GM18951 (cell line): Measurements from ENCODE around the gene MAN2B1.
A peak's percentile ranks its signal among the peaks of the same experiment; 100 is the strongest.
"Not testable (repeated sequence)": the region's sequence is repeated elsewhere in the genome, so short reads cannot be mapped to it uniquely, and the experiment has no call there.

Experiments used
- POLR2A ChIP-seq: IDR thresholded peaks from 4 replicates; pipeline ENCODE4 v1.6.1; 2011; ENCODE audit warnings: mild to moderate bottlenecking; ENCODE audit not compliant: insufficient read length, insufficient read depth; ENCODE audit errors: extremely low read depth
- in situ Hi-C: fragments of 300-500 bp; cut with MboI; formaldehyde crosslinking; loops from one replicate; pipeline ENCODE4 v1.12.0; 2022; ENCODE audit warnings: low sequenced_read_pairs, mixed read lengths, inconsistent platforms; ENCODE audit not compliant: unreplicated experiment

MAN2B1 gene

DNA sequence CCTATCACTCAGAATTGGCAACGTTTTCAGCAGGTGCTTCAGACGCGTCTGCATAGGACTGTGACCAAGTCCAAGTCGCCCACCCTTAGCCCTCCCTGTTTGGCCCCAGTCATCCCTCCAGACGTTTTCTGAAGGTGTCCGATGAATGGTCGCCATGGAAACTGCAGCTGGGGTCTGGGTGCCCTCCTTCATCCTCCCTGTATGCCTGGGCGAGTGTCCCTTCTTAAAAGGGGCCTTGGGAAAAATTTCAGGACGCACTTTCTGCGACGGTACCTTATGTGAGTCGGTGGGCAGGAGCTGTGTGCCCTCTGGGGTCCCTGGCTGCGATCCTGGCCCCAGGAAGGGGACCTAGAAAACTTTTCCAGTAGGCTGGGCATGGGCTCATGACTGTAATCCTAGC, 25.1 kb downstream of the MAN2B1 start:
- in situ Hi-C loops: no loop called here
- TF ChIP-seq POLR2A: no peak

DNA sequence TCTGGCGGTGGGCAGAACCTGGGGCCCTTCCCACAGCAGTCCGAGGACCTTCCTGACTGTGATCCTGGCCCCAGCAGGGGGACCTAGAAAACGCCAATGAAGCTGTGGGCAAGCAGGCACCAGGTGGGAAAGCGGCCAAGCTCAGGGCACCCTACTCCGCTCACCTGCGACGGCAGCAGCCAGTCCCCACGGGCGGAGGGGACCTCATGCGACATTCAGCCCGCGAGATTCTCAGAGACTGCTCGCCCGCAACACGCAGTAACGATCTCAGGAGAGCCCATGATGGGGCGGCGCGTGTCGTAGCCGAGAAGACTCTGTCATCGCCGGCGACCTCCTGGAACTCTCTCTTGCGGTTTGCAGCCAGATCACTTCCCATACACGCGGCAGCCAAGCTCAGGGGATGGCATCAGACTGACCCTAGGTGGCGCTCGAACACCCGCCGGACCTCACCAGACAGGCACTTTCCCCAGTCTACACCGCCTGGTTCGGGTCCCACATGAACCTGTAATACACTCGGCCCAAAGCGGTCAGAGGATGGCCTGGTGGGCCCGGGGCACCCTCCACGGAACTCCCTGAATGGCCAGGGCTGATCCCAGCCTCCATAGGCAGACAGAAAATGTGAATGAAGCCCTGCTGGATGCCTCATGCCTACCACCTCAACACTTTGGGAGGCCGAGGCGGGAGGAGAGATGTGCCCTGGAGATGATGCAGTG, 26.5 kb downstream of the MAN2B1 start:
- TF ChIP-seq POLR2A: no peak
- in situ Hi-C loops: no loop called here

DNA sequence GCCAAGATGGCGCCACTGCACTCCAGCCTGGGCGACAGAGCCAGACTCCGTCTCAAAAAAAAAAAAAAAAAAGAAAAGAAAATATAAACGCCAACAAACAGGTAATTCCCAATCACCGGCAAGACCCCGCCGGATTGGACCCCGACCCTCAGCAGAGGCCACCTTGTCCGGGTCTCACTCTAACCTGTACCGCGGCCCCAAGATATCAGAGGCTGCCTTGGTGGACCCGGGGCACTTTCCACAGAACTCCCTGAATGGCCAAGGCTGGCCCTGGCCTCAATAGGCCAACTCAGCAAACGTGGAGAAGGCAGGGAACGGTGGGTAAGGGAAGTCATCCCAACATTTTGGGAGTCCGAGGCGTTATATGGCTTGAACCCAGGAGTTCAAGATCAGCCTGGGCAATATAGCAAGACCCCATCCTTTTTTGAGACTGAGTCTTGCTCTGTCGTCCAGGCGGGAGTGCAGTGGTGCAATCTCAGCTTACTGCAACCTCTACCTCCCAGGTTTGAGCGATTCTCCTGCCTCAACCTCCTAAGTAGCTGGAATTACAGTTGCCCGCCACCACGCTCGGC, 27.8 kb downstream of the MAN2B1 start:
- TF ChIP-seq POLR2A: no peak
- in situ Hi-C loops: no loop called here

DNA sequence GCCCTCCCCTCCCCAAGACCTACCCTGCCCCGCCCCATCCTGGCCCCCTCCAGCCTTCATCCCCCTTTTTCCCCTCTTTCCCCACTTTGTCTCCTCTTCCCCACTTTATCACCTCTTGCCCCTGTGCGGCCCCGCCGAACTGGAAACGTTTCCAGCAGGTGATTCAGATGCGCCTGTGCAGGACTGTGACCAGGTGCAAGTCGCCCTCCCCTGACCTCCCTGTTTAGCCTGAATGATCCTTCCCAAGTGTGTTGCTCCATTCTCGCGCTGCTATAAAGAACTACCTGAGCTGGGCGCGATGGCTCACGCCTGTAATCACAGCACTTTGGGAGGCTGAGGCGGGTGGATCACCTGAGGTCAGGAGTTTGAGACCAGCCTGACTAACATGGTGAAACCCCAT, 29.9 kb downstream of the MAN2B1 start:
- in situ Hi-C loops: no loop called here
- no peak for TF ChIP-seq POLR2A

DNA sequence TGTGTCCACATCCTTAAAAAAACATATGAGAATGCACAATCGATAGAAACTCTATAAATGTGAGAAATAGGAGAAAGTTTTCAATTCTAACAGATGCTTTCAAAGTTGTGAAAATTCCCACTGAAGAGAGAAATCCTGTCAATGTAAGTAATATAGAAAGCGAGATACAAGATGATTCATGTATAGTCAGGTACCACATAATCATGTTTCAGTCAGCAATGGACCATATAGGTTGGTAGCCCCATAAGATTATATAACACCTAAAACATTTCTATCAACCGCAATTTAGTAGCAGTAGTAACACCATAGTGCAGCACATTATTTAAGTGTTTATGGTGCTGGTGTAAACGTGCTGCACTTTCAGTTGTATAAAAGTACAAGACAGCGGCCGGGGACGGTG, 37.3 kb downstream of the MAN2B1 start:
- no peak for TF ChIP-seq POLR2A
- in situ Hi-C loops: no loop called here

DNA sequence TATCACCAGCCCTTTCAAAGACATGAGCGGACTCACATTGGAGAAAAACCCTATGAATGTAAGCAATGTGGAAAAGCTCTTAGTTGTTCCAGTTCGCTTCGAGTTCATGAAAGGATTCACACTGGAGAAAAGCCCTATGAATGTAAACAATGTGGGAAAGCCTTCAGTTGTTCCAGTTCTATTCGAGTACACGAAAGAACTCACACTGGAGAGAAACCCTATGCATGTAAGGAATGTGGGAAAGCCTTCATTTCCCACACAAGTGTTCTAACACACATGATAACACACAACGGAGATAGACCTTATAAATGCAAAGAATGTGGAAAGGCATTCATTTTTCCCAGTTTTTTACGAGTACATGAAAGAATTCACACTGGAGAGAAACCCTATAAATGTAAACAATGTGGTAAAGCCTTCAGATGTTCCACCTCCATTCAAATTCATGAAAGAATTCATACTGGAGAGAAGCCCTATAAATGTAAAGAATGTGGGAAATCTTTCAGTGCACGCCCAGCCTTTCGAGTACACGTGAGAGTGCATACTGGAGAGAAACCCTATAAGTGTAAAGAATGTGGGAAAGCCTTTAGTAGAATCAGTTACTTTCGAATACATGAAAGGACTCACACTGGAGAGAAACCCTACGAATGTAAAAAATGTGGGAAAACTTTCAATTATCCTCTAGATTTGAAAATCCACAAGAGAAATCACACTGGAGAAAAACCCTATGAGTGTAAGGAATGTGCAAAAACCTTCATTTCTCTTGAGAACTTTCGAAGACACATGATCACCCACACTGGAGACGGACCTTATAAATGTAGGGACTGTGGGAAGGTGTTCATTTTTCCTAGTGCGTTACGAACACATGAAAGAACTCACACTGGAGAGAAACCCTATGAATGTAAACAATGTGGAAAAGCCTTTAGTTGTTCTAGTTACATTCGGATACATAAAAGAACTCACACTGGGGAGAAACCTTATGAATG, 38.2 kb downstream of the MAN2B1 start:
- TF ChIP-seq POLR2A: no peak
- in situ Hi-C loops: no loop called here

DNA sequence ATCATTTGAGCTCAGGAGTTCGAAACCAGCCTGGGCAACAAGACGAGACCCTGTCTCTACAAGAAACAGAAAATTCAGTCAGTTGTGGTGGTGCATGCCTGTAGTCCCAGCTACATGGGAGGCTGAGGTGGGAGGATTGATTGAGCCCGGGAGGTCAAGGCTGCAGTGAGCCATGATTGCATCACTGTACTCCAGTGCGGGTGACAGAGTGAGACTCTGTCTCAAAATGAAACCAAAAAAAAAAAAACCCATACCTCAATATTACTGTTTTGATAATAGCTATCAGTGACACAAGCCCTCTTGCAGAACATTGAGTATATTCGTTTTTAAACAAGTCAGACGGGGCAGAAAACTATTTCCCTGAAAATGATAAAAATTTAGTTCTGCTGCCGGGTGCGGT, 39.6 kb downstream of the MAN2B1 start:
- no peak for TF ChIP-seq POLR2A
- in situ Hi-C loops: no loop called here

DNA sequence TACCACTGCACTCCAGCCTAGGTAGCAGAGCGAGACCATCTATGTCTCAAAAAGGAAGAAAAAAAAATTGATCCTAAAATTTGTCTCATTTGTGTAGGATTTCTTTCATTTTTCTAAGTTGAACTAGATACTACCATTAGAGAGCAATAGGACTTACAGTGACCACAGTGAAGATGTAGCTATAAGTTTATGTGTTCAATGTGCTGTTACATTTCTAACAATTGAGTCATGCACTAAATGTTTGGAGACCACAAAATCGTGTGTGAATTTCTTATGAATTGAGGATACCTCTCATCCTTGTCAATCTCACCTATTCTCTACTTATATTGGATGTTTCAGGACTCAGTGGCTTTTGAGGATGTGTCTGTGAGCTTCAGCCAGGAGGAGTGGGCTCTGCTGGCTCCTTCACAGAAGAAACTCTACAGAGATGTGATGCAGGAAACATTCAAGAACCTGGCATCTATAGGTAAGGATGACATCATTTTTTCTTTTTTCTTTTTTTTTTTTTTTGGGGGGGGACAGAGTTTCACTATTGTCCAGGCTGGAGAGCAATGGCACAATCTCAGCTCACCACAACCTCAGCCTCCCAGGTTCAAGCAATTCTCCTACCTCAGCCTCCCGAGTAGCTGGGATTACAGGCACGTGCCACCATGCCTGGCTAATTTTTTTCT, 43.0 kb downstream of the MAN2B1 start:
- in situ Hi-C loops: no loop called here
- TF ChIP-seq POLR2A: no peak

DNA sequence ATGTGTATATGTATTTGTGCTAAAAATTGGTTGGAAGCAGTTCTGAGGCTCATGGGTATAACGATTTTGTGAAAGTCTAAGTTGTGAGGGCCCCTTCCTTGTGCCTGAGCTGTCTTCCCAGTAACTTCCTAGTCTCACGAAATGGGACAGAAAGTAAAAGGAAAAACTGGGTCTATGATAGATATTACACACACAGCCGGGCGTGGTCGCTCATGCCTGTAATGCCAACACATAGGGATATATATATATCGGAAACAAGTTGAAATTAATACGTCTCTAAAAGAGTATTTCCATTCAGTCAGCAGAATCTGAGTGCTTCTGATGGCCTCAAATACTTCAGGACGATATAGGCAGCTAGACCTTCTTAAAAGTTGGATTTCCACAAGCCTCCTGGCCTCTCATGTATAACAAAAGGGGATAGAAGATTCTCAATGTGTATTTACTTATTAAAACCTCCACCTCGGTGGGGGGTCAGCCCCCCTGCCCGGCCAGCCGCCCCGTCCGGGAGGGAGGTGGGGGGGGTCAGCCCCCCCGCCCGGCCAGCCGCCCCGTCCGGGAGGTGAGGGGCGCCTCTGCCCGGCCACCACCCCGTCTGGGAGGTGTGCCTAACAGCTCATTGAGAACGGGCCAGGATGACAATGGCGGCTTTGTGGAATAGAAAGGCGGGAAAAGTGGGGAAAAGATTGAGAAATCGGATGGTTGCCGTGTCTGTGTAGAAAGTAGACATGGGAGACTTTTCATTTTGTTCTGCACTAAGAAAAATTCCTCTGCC, 45.1 kb downstream of the MAN2B1 start:
- in situ Hi-C loops: not testable (repeated sequence)

DNA sequence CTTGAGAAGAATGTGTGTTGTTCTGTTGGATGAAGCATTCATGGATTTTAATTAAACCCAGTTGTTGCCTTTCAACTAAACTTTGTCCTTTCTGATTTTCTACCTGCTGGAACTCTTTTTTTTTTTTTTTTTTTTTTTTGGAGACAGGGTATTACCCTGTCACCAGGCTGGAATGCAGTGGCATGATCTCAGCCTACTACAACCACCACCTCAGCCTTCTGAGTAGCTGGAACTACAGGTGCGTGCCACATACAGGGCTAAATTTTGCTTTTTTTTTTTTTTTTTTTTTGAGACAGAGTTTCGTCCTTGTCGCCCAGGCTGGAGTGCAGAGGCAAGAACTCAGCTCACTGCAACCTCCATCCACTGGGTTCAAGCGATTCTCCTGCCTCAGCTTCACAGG, 48.9 kb downstream of the MAN2B1 start:
- TF ChIP-seq POLR2A: no peak

DNA sequence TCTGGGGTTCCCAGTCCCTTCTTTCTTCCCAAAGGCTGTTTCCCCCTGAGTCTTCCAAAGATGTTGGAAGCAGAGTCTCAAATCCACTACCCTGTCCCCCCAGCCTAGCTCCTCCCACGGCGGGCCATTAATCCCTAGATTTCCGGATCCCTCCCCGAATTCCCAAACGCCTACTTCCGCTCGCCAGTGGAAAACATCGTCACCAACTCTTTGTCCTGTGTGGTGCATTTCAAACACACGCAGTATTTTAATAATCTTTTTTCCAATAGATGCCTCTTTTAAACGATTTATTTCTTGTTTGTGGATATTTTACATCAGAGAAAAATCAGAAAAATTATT, 55.2 kb downstream of the MAN2B1 start:
- in situ Hi-C loops: no loop called here
- no peak for TF ChIP-seq POLR2A

More for the DNA sequence above, 48.9 kb downstream of the MAN2B1 start:
- in situ Hi-C loops: no loop called here

DNA sequence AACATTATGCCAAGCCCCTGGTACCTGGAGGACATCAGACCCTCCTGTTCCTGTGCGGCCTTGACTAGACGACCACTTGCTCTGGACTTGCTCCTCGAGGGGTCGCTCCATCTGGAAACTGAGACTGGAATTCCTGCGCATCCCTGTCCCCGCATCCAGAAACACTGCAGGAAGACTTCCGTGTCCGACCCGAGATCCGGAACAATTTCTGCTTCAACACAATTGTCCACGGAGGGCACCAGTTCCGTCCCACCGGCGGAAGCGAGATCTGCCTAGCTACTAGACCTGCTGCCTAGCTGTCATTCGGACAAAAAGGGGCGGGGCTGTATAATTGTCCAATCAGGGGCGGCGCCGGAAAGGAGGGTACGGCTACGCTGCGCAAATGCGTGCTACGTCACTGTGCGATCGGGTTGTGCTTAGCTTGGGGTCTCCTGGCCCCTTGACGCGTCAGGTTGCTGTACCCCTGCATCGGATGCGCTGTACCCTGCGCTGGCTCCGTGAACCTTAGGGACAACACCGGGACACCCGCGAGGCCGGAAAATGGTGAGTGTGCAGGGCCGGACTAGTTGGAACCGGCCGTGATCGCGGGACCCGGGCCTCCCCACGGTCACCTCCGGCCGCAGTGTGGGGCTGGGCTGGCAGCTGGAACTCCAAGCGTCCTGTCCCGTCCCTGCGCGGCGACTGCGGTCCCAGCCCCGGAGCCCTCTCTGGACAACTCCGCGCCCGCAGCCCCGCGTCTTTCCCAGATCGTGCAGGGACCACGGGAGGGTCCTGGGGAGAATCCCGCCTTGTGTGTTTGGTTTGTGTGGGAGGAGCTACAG, 55.8 kb downstream of the MAN2B1 start, which contains the start of the genes ZNF490 and ZNF791:
TSS of gene ZNF490 (minus strand) at position 274 of the 821 bp plus-strand sequence. CDS start at position 141, 133 bp downstream.
TSS of gene ZNF791 (plus strand) at position 381 of the 821 bp plus-strand sequence. CDS start at position 541, 160 bp downstream.
- peak; percentile 92 for TF ChIP-seq POLR2A
- in situ Hi-C loops: no loop called here
